Keratinocyte (primary cell): Measurements from ENCODE around the gene KCNK17. TPM values are rescaled to one million over a fixed set of nuclear protein-coding genes. Genes with fewer than 3 reads are reported as not detected.

Source experiments
- DNase-seq: peaks from one replicate; pipeline ENCODE4 v3.0.0-alpha.2; 2011; ENCODE audit warnings: low read depth, missing footprints, low spot score
- FAIRE-seq: peaks from 2 replicates; lab custom pipeline; 2011; peaks lifted over from hg19 to GRCh38; lab: Jason Lieb, UNC
- H2AFZ ChIP-seq: 2 replicates; pipeline ENCODE4 v1.6.0; 2012; ENCODE audit warnings: low read length, control low read depth, inconsistent platforms; ENCODE audit not compliant: control insufficient read depth
- H3K27ac ChIP-seq: 2 replicates; pipeline ENCODE4 v1.5.1; 2011; ENCODE audit warnings: low read length; ENCODE audit not compliant: control insufficient read depth, insufficient read depth
- H3K27me3 ChIP-seq: 3 replicates; pipeline ENCODE4 v1.6.0; 2011; ENCODE audit warnings: low read length; ENCODE audit not compliant: control insufficient read depth, insufficient read depth; ENCODE audit errors: extremely low read depth
- H3K36me3 ChIP-seq, 2 experiments: 2 replicates in 1 of 2; 3 replicates in 1 of 2; pipeline ENCODE4 v1.5.1; 2011; ENCODE audit warnings: low read length in 2 of 2, mild to moderate bottlenecking in 1 of 2; ENCODE audit not compliant: control insufficient read depth in 2 of 2, insufficient read depth in 2 of 2; ENCODE audit errors: extremely low read depth in 1 of 2
- H3K4me1 ChIP-seq: 3 replicates; pipeline ENCODE4 v1.5.1; 2011; ENCODE audit warnings: low read length; ENCODE audit not compliant: control insufficient read depth, insufficient read depth; ENCODE audit errors: extremely low read depth
- H3K4me2 ChIP-seq: 3 replicates; pipeline ENCODE4 v1.6.0; 2011; ENCODE audit warnings: low read depth, low read length; ENCODE audit not compliant: control insufficient read depth, insufficient read depth; ENCODE audit errors: extremely low read depth
- H3K4me3 ChIP-seq, 3 experiments: fragments of 200-600 bp in 1 of 3; sonication (generic) in 1 of 3; 2 replicates in 2 of 3; 3 replicates in 1 of 3; pipeline ENCODE4 v1.5.1; 2011 to 2016; ENCODE audit warnings: low read length in 3 of 3, mild to moderate bottlenecking in 3 of 3, control low read depth in 2 of 3, inconsistent platforms in 1 of 3, low read depth in 1 of 3, mixed read lengths in 1 of 3, mixed run types in 1 of 3, moderate library complexity in 1 of 3; ENCODE audit not compliant: control insufficient read depth in 2 of 3, insufficient read depth in 2 of 3; ENCODE audit errors: extremely low read depth in 1 of 3
- H3K79me2 ChIP-seq: 2 replicates; pipeline ENCODE4 v1.6.0; 2012; ENCODE audit warnings: low read length; ENCODE audit not compliant: control insufficient read depth, insufficient read depth
- H3K9ac ChIP-seq: 3 replicates; pipeline ENCODE4 v1.6.0; 2011; ENCODE audit warnings: low read length; ENCODE audit not compliant: control insufficient read depth, insufficient read depth; ENCODE audit errors: extremely low read depth
- H3K9me1 ChIP-seq: 3 replicates; pipeline ENCODE4 v1.6.0; 2011; ENCODE audit warnings: low read length; ENCODE audit not compliant: control insufficient read depth, insufficient read depth; ENCODE audit errors: extremely low read depth
- H3K9me3 ChIP-seq: 2 replicates; pipeline ENCODE4 v1.5.1; 2012; ENCODE audit warnings: low read depth, low read length; ENCODE audit not compliant: control insufficient read depth
- H4K20me1 ChIP-seq: 3 replicates; pipeline ENCODE4 v1.6.0; 2011; ENCODE audit warnings: low read length; ENCODE audit not compliant: control insufficient read depth, insufficient read depth; ENCODE audit errors: extremely low read depth
- EZH2 ChIP-seq: IDR thresholded peaks from one replicate; pipeline ENCODE4 v1.6.1; 2012; ENCODE audit warnings: inconsistent platforms, mild to moderate bottlenecking, low read length, moderate library complexity
- dilution Hi-C: fragments of 300-500 bp; cut with MboI; formaldehyde crosslinking; loops from one replicate; pipeline ENCODE4 v1.7.0; 2020; ENCODE audit warnings: low sequenced_read_pairs; ENCODE audit not compliant: extremely low pct_ligation_motif_present
- polyA plus RNA-seq, 5 experiments: library from polyadenylated mRNA; depleted of rRNA in 3 of 5; stranded (reverse) in 3 of 5; stranded (forward) in 1 of 5; unstranded in 1 of 5; fragments of >200 nt; gene quantifications; 1 replicate in 1 of 5; 2 replicates in 3 of 5; 3 replicates in 1 of 5; pipeline versions ENCODE4 v1.2.1 to v1.2.3, GENCODE V29; 2011 to 2012; ENCODE audit warnings: missing spikeins in 2 of 5, low read depth in 1 of 5, low replicate concordance in 1 of 5
- TF ChIP-seq, protein P1 (sequence below), 3 experiments: IDR thresholded peaks in 1 of 3; conservative IDR thresholded peaks in 1 of 3; optimal IDR thresholded peaks in 1 of 3; 2 replicates in 2 of 3; 3 replicates in 1 of 3; pipeline versions ENCODE3 to v1.5.1; 2011; ENCODE audit warnings: low read length in 3 of 3, mild to moderate bottlenecking in 3 of 3, moderate library complexity in 2 of 3, control low read depth in 1 of 3, inconsistent platforms in 1 of 3; ENCODE audit not compliant: insufficient read depth in 2 of 3; ENCODE audit errors: extremely low read depth in 1 of 3

Gene KCNK17
- polyA plus RNA-seq, 1 donor (not counting 4 experiments of a cell fraction or from before 2014, with no cell fraction given): not detected

DNA sequence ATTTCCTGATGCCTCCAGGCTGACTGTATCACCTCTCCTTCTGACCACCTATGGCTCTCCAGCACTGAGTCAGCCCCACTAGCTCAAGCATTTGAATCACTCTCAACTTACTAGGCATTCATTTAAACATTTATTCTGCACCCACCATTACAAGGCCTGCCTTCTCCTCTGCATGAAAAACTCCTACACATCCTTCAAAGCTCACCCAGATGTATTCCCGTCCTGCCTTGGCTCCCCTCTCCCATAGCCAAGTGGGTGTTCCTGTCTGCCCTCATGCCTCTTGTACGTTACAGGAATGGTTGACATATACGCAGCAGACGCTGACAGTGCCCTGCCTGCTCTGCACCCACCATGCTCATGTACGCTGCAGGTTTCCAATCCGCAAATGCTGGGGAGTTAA, 21.6 kb downstream of the KCNK17 start:
- Histone ChIP-seq H3K79me2 (no peaks in the 10 kb centered on the region), H3K4me1 (no peaks in the 10 kb centered on the region), H4K20me1 (no peaks in the 10 kb centered on the region), H3K9ac (no peak overlapping the region), H3K4me3 (no peak overlapping the region), H2AFZ (no peak overlapping the region), H3K9me3 (no peaks in the 10 kb centered on the region), H3K27ac (no peak overlapping the region), H3K4me2 (no peak overlapping the region), H3K9me1 (no peaks in the 10 kb centered on the region), H3K36me3 (no peaks in the 10 kb centered on the region), H3K27me3 (peaks cover 11% of the 10 kb centered on the region)
- no peak for DNase-seq
- FAIRE-seq: no peak
- dilution Hi-C loops: no loop called here
- TF ChIP-seq, protein P1, sequence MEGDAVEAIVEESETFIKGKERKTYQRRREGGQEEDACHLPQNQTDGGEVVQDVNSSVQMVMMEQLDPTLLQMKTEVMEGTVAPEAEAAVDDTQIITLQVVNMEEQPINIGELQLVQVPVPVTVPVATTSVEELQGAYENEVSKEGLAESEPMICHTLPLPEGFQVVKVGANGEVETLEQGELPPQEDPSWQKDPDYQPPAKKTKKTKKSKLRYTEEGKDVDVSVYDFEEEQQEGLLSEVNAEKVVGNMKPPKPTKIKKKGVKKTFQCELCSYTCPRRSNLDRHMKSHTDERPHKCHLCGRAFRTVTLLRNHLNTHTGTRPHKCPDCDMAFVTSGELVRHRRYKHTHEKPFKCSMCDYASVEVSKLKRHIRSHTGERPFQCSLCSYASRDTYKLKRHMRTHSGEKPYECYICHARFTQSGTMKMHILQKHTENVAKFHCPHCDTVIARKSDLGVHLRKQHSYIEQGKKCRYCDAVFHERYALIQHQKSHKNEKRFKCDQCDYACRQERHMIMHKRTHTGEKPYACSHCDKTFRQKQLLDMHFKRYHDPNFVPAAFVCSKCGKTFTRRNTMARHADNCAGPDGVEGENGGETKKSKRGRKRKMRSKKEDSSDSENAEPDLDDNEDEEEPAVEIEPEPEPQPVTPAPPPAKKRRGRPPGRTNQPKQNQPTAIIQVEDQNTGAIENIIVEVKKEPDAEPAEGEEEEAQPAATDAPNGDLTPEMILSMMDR (optimal IDR thresholded peaks at IDR 0.05 in 1 of 3, IDR thresholded peaks at IDR 0.05 in 1 of 3, conservative IDR thresholded peaks at IDR 0.05 in 1 of 3; ENCODE audit: extremely low read depth in 1 of 3, insufficient read depth in 2 of 3, low read length in 3 of 3): no peak
- TF ChIP-seq EZH2: no peak

GRCh38 chr6:39289490-39289889, 24.7 kb downstream of the KCNK17 start:
- H3K9me3 ChIP-seq: no peaks in the 10 kb centered on the region
- no peak for TF ChIP-seq EZH2
- TF ChIP-seq, protein P1 (optimal IDR thresholded peaks at IDR 0.05 in 1 of 3, IDR thresholded peaks at IDR 0.05 in 1 of 3, conservative IDR thresholded peaks at IDR 0.05 in 1 of 3; ENCODE audit: extremely low read depth in 1 of 3, insufficient read depth in 2 of 3, low read length in 3 of 3): no peak
- no peaks in the 10 kb centered on the region for H3K79me2 ChIP-seq
- no peak overlapping the region for H2AFZ ChIP-seq
- no peak overlapping the region for H3K4me2 ChIP-seq
- dilution Hi-C loops: no loop called here
- no peaks in the 10 kb centered on the region for H3K4me1 ChIP-seq
- no peak overlapping the region for H3K4me3 ChIP-seq
- FAIRE-seq: no peak
- H4K20me1 ChIP-seq: no peaks in the 10 kb centered on the region
- H3K36me3 ChIP-seq: no peaks in the 10 kb centered on the region
- H3K27ac ChIP-seq: no peak overlapping the region
- H3K9ac ChIP-seq: no peak overlapping the region
- no peaks in the 10 kb centered on the region for H3K9me1 ChIP-seq
- peaks cover 6% of the 10 kb centered on the region for H3K27me3 ChIP-seq
- DNase-seq: no peak
